A549 (cell line): ENCODE measurements around the gene INHBC.
"Not testable (repeated sequence)": the region's sequence is repeated elsewhere in the genome, so short reads cannot be mapped to it uniquely, and the experiment has no call there.

ENCODE experiments used
- MAFK ChIP-seq: fragments of 450-650 bp; IDR thresholded peaks from 2 replicates; pipeline ENCODE4 v1.6.1; 2014; ENCODE audit not compliant: partially characterized antibody
- TF ChIP-seq, protein P1 (sequence below): fragments of >200 bp; sonication (Bioruptor Twin); formaldehyde crosslinking; IDR thresholded peaks from 3 replicates; pipeline ENCODE4 v1.5.1; 2016
- TF ChIP-seq, protein P2 (sequence below): IDR thresholded peaks from 2 replicates; pipeline ENCODE4 v1.6.1; 2012

DNA sequence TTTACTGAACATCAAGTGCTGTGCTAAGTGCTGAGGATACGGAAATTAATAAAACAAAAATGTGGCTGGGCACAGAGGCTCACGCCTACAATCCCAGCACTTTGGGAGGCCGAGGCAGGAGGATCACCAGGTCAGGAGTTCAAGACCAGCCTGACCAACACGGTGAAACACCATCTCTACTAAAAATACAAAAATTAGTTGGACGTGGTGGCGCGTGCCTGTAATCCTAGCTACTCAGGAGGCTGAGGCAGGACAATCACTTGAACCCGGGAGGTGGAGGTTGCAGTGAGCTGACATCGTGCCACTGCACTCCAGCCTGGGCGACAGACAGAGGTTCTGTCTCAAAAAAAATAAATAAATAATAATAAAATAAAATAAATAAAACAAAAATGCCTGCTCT, 7.6 kb upstream of the INHBC start:
- TF ChIP-seq, protein P1, sequence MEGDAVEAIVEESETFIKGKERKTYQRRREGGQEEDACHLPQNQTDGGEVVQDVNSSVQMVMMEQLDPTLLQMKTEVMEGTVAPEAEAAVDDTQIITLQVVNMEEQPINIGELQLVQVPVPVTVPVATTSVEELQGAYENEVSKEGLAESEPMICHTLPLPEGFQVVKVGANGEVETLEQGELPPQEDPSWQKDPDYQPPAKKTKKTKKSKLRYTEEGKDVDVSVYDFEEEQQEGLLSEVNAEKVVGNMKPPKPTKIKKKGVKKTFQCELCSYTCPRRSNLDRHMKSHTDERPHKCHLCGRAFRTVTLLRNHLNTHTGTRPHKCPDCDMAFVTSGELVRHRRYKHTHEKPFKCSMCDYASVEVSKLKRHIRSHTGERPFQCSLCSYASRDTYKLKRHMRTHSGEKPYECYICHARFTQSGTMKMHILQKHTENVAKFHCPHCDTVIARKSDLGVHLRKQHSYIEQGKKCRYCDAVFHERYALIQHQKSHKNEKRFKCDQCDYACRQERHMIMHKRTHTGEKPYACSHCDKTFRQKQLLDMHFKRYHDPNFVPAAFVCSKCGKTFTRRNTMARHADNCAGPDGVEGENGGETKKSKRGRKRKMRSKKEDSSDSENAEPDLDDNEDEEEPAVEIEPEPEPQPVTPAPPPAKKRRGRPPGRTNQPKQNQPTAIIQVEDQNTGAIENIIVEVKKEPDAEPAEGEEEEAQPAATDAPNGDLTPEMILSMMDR = not testable (repeated sequence)
- not testable (repeated sequence) for TF ChIP-seq MAFK
- TF ChIP-seq, protein P2, sequence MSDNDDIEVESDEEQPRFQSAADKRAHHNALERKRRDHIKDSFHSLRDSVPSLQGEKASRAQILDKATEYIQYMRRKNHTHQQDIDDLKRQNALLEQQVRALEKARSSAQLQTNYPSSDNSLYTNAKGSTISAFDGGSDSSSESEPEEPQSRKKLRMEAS = not testable (repeated sequence)
